C4-2B (cell line): ENCODE data around the gene OIT3.
"Not testable (repeated sequence)": the region's sequence is repeated elsewhere in the genome, so short reads cannot be mapped to it uniquely, and the experiment has no call there.

ENCODE experiments used
- H3K27ac ChIP-seq: fragments of 450-650 bp; 2 replicates; pipeline ENCODE4 v1.5.1; 2017
- CTCF ChIP-seq: fragments of 450-650 bp; conservative IDR thresholded peaks from 2 replicates; pipeline ENCODE4 v1.5.1; 2017; ENCODE audit warnings: mild to moderate bottlenecking
- ZFX ChIP-seq: fragments of 450-650 bp; IDR thresholded peaks from 2 replicates; pipeline ENCODE4 v1.6.1; 2017

OIT3 gene

DNA sequence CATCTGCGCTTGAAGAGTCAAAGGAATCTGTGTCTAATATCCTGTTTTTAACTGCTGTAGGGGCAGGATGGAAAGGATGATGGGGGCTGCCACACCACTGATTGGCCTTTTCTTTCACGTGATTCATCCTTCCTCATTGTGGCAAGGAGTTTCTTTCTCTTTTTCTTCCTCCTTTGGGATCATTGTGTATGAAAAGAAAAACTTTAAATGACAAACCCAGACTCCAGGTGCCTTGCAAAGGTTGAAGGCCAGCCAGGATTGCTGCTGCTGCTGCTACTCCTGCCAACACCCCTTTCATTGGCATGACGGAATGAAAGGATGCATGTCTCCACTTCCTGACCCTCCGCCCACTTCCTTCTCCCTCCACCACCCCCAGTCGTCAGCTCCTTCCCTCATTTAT is 6.5 kb upstream of the OIT3 start:
- no peak overlapping the region for H3K27ac ChIP-seq
- TF ChIP-seq ZFX: no peak
- TF ChIP-seq CTCF: no peak

DNA sequence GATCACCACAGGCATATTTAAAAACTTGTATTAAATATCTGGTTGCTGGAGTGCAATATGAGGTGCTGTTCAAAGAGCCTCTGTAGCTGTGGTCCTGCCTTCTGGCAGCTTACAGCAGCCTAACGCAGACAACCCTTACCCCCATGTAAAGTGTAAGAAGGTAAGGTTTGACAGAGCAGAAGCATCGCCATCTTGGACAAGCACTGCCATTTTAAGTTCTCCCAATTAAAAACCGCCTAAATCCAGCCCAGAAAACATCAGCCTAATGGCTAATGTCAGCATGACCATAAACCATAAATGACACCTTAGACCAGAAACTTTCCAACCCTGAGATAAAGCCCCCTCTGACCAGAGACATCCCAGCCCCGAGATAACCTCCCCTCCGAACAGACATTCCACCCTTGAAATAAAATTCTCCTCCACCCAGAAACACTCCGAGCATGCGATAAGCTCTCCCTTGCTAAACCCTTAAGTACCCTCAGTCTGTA is 5.3 kb upstream of the OIT3 start:
- H3K27ac ChIP-seq: no peak overlapping the region
- TF ChIP-seq ZFX: no peak
- no peak for TF ChIP-seq CTCF

- TF ChIP-seq CTCF: no peak
- TF ChIP-seq ZFX: no peak
- H3K27ac ChIP-seq: no peak overlapping the region
Observed at GRCh38 chr10:72889391-72889831, 4.1 kb upstream of the OIT3 start.

GRCh38 chr10:72890086-72890485 is 3.5 kb upstream of the OIT3 start:
- H3K27ac ChIP-seq: no peak overlapping the region
- no peak for TF ChIP-seq CTCF
- no peak for TF ChIP-seq ZFX

DNA sequence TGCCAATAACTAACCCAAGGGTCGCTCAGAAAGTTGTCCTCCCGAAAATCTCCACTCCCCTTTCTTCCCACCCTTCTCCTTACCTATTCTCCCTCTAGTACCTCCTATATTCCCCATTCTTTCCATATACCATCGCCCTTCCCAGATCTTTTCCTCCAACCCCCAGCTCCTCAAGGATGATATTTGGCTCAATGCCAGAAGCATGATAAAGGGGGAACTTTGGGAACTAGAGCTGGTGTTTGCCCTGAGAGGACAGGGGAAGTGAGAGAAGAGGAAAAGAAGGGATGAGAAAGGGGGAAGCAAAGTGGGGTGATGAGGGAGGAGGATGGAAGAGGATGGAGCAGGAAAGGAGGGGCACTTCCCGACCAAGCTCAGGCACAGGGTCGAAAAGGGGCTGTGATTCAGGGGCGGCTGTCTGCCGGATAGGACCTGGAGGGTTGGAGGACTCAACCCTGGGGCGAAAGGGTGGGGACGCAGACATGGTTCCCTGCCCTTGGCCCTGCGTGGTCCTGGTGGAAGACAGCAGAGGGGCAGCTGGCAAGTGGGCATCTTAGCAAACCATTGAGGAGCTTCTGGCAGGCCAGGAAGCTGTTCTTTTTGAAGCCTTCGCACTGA is 1.8 kb downstream of the OIT3 start:
- TF ChIP-seq ZFX: no peak
- no peak for TF ChIP-seq CTCF

DNA sequence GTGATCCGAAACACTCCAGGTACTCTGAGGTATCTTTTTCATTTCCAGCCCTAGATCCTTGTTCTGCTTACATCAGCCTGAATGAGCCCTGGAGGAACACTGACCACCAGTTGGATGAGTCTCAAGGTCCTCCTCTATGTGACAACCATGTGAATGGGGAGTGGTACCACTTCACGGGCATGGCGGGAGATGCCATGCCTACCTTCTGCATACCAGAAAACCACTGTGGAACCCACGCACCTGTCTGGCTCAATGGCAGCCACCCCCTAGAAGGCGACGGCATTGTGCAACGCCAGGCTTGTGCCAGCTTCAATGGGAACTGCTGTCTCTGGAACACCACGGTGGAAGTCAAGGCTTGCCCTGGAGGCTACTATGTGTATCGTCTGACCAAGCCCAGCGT is 5.1 kb downstream of the OIT3 start:
- no peak overlapping the region for H3K27ac ChIP-seq
- no peak for TF ChIP-seq CTCF
- TF ChIP-seq ZFX: no peak

More for the DNA sequence above, 1.8 kb downstream of the OIT3 start:
- no peak overlapping the region for H3K27ac ChIP-seq

DNA sequence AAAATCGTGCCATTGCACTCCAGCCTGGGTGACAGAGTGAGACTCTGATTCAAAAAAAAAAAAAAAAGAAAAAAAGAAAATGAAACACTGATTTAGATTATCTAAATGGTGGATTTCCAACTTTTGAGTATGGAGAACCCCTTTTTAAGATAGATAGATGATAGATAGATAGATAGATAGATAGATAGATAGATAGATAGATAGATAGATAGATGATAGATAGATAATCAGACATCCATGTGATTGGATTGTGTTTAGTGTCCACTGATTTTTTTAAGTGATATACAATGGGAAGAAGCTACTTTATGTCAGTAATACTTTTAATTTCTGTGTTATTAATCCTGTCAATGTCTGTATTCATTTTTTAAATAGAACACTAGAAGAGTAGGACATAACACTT is 6.0 kb downstream of the OIT3 start:
- H3K27ac ChIP-seq: no peak overlapping the region
- TF ChIP-seq ZFX (no peak), CTCF (no peak)

DNA sequence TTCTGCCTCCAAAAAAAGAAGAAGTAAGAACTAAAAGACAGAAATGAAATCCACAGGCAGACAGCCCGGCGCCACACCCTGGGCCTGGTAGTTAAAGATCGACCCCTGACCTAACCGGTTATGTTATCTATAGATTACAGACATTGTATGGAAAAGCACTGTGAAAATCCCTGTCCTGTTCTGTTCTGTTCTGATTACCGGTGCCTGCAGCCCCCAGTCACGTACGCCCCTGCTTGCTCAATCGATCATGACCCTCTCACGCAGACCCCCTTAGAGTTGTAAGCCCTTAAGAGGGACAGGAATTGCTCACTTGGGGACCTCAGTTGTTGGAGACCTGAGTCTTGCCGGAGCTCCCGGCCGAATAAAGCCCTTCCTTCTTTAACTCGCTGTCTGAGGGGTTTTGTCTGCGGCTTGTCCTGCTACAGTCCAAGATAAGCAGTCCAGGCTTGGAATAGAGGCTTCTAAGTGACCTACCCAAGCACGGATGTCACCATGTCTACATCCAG is 10.5 kb downstream of the OIT3 start:
- not testable (repeated sequence) for H3K27ac ChIP-seq
